H9 (cell line): ENCODE results near the gene PRIMPOL. TPM values are rescaled to one million over a fixed set of nuclear protein-coding genes. Genes with fewer than 3 reads are reported as not detected.

Experiments used
- DNase-seq: peaks from one replicate; pipeline ENCODE4 v3.0.0-alpha.2; 2017
- H2AFZ ChIP-seq: one replicate; pipeline ENCODE4 v1.6.1; 2013; ENCODE audit warnings: mild to moderate bottlenecking, low read length, control low read depth, moderate library complexity
- H2AK5ac ChIP-seq: 2 replicates; pipeline ENCODE4 v1.6.1; 2013; ENCODE audit warnings: low read length, control low read depth, mixed read lengths; ENCODE audit not compliant: insufficient read length
- H2BK120ac ChIP-seq: one replicate; pipeline ENCODE4 v1.6.1; 2013; ENCODE audit warnings: low read depth, mild to moderate bottlenecking, low read length, control low read depth, inconsistent platforms; ENCODE audit not compliant: poor library complexity, severe bottlenecking
- H2BK12ac ChIP-seq: 2 replicates; pipeline ENCODE4 v1.6.1; 2013; ENCODE audit warnings: low read length, control low read depth, mixed read lengths, low read depth; ENCODE audit not compliant: insufficient read length
- H2BK15ac ChIP-seq: 2 replicates; pipeline ENCODE4 v1.6.1; 2013; ENCODE audit warnings: low read depth, low read length, control low read depth
- H2BK20ac ChIP-seq: one replicate; pipeline ENCODE4 v1.6.1; 2013; ENCODE audit warnings: low read depth, mild to moderate bottlenecking, low read length, control low read depth, inconsistent platforms; ENCODE audit not compliant: poor library complexity, severe bottlenecking
- H2BK5ac ChIP-seq: 2 replicates; pipeline ENCODE4 v1.6.1; 2013; ENCODE audit warnings: low read length, control low read depth, mixed read lengths; ENCODE audit not compliant: insufficient read length
- H3K14ac ChIP-seq: 2 replicates; pipeline ENCODE4 v1.6.1; 2013; ENCODE audit warnings: low read length, control low read depth; ENCODE audit not compliant: insufficient read depth
- H3K18ac ChIP-seq: 2 replicates; pipeline ENCODE4 v1.6.1; 2013; ENCODE audit warnings: low read depth, mild to moderate bottlenecking, mixed read lengths, low read length, control low read depth; ENCODE audit not compliant: insufficient read length
- H3K23ac ChIP-seq: 2 replicates; pipeline ENCODE4 v1.6.1; 2013; ENCODE audit warnings: low read length, control low read depth, mixed read lengths, low read depth; ENCODE audit not compliant: insufficient read length
- H3K23me2 ChIP-seq: 2 replicates; pipeline ENCODE4 v1.6.1; 2013; ENCODE audit warnings: low read depth, mild to moderate bottlenecking, mixed read lengths, low read length, control low read depth; ENCODE audit not compliant: insufficient read length, poor library complexity, severe bottlenecking
- H3K27ac ChIP-seq: 2 replicates; pipeline ENCODE4 v1.5.1; 2013; ENCODE audit warnings: low read length, control low read depth, mixed read lengths, low read depth; ENCODE audit not compliant: insufficient read length
- H3K27me3 ChIP-seq: 2 replicates; pipeline ENCODE4 v1.6.1; 2013; ENCODE audit warnings: low read length, control low read depth, inconsistent platforms; ENCODE audit not compliant: insufficient read depth
- H3K4ac ChIP-seq: 2 replicates; pipeline ENCODE4 v1.6.1; 2013; ENCODE audit warnings: low read depth, mild to moderate bottlenecking, control low read depth, inconsistent platforms, low read length, moderate library complexity
- H3K4me1 ChIP-seq: 2 replicates; pipeline ENCODE4 v1.6.1; 2013; ENCODE audit warnings: low read length, control low read depth, inconsistent platforms; ENCODE audit not compliant: insufficient read depth
- H3K4me2 ChIP-seq: 2 replicates; pipeline ENCODE4 v1.6.1; 2013; ENCODE audit warnings: low read length, control low read depth, mixed read lengths; ENCODE audit not compliant: insufficient read length, insufficient read depth
- H3K56ac ChIP-seq: 2 replicates; pipeline ENCODE4 v1.6.1; 2013; ENCODE audit warnings: low read depth, mild to moderate bottlenecking, mixed read lengths, low read length, control low read depth; ENCODE audit not compliant: insufficient read length
- H3K79me1 ChIP-seq: 2 replicates; pipeline ENCODE4 v1.6.1; 2013; ENCODE audit warnings: low read depth, mild to moderate bottlenecking, moderate library complexity, low read length, control low read depth, inconsistent platforms; ENCODE audit not compliant: insufficient read depth, poor library complexity, severe bottlenecking
- H3K79me2 ChIP-seq: 2 replicates; pipeline ENCODE4 v1.6.1; 2013; ENCODE audit warnings: low read length, control low read depth, inconsistent platforms; ENCODE audit not compliant: insufficient read depth
- H3K9ac ChIP-seq: 2 replicates; pipeline ENCODE4 v1.6.1; 2013; ENCODE audit warnings: low read length, control low read depth, mixed read lengths; ENCODE audit not compliant: insufficient read length; ENCODE audit errors: extremely low read depth
- H3K9me3 ChIP-seq: one replicate; pipeline ENCODE4 v1.6.1; 2013; ENCODE audit warnings: low read depth, low read length, inconsistent platforms; ENCODE audit not compliant: control insufficient read depth
- H3T11ph ChIP-seq: one replicate; pipeline ENCODE4 v1.6.1; 2013; ENCODE audit warnings: mild to moderate bottlenecking, low read length, control low read depth, inconsistent platforms
- H4K20me1 ChIP-seq: one replicate; pipeline ENCODE4 v1.6.1; 2013; ENCODE audit not compliant: control insufficient read depth, insufficient read length, insufficient read depth
- H4K5ac ChIP-seq: 2 replicates; pipeline ENCODE4 v1.6.1; 2013; ENCODE audit warnings: low read depth, mild to moderate bottlenecking, mixed read lengths, low read length, control low read depth; ENCODE audit not compliant: insufficient read length
- H4K8ac ChIP-seq: replicated peaks from 2 replicates; pipeline ENCODE4 v1.6.1; 2013; ENCODE audit warnings: low read length, control low read depth, mixed read lengths, low read depth; ENCODE audit not compliant: insufficient read length
- H4K91ac ChIP-seq: 2 replicates; pipeline ENCODE4 v1.6.1; 2013; ENCODE audit warnings: low read depth, mild to moderate bottlenecking, moderate library complexity, mixed read lengths, low read length, control low read depth; ENCODE audit not compliant: insufficient read length
- H3K27ac Mint-ChIP-seq, 3 experiments: 2 replicates in 2 of 3; 3 replicates in 1 of 3; pipeline ENCODE4 v1.8.0; 2020 to 2021; ENCODE audit warnings: mixed read lengths in 3 of 3, mild to moderate bottlenecking in 1 of 3, moderate library complexity in 1 of 3
- H3K27me3 Mint-ChIP-seq: 2 replicates; pipeline ENCODE4 v1.8.0; 2021; ENCODE audit warnings: low read depth, mild to moderate bottlenecking, moderate library complexity, mixed read lengths
- H3K36me3 Mint-ChIP-seq, 3 experiments: 2 replicates in 2 of 3; 3 replicates in 1 of 3; pipeline ENCODE4 v1.8.0; 2020 to 2021; ENCODE audit warnings: low read depth in 3 of 3, mixed read lengths in 3 of 3; ENCODE audit not compliant: insufficient read depth in 1 of 3
- H3K4me1 Mint-ChIP-seq, 2 experiments: 2 replicates each; pipeline ENCODE4 v1.8.0; 2020; ENCODE audit warnings: mixed read lengths in 2 of 2
- H3K4me3 Mint-ChIP-seq, 2 experiments: 2 replicates in 1 of 2; 3 replicates in 1 of 2; pipeline ENCODE4 v1.8.0; 2020 to 2021; ENCODE audit warnings: mild to moderate bottlenecking in 2 of 2, mixed read lengths in 2 of 2, moderate library complexity in 1 of 2
- H3K9me3 Mint-ChIP-seq, 2 experiments: 2 replicates in 1 of 2; 3 replicates in 1 of 2; pipeline ENCODE4 v1.8.0; 2020; ENCODE audit warnings: mild to moderate bottlenecking in 2 of 2, mixed read lengths in 2 of 2, moderate library complexity in 1 of 2
- WGBS: extraction: QIAGEN DNeasy Blood & Tissue Kit; methylation state at CpG from one replicate; pipeline ENCODE4 v1.1.7; 2013; ENCODE audit warnings: missing lambda C conversion rate, low lambda C conversion rate, mixed read lengths; ENCODE audit not compliant: insufficient read length; ENCODE audit errors: extremely low coverage; 5-methylcytosine and 5-hydroxymethylcytosine counted together
- total RNA-seq: library from RNA; stranded (reverse); gene quantifications from 2 replicates; pipeline ENCODE4 v1.2.1, GENCODE V29; 2021
- TF ChIP-seq, protein P1 (sequence below): fragments of 200-600 bp; sonication (generic); conservative IDR thresholded peaks from 3 replicates; pipeline ENCODE4 v1.8.0; 2021; ENCODE audit warnings: antibody characterized with exemption, mild to moderate bottlenecking

PRIMPOL gene
- total RNA-seq, 1 experiment from 2014 or later: 4.9 TPM

DNA sequence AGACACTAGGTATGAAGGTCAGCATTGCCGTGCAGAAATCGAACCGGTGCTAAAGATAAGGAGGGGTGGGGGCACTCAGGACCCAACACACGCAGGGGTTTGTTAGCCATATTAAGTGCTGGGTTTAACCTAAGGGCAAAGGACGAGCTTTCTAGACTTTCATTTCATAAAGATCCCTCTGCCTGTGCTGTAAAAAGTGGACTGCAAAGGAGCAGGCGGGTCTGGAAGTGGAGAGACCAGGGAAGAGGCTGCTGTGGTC is 1.6 kb upstream of the PRIMPOL start:
- Histone ChIP-seq H2BK20ac (no peak overlapping the region), H3K4me2 (peak overlapping the region; percentile 89), H3K79me1 (no peaks in the 10 kb centered on the region), H3K56ac (no peak overlapping the region), H4K8ac (no peak overlapping the region), H4K5ac (no peak overlapping the region), H2BK120ac (no peak overlapping the region), H2AFZ (no peak overlapping the region), H3K23ac (no peak overlapping the region), H3K23me2 (peaks cover 13% of the 10 kb centered on the region), H2BK5ac (no peak overlapping the region), H4K20me1 (no peaks in the 10 kb centered on the region), H3K18ac (no peak overlapping the region), H3K27me3 (no peaks in the 10 kb centered on the region), H3K14ac (0 out of 2 replicates have a peak overlapping the region, but pooled peaks have one; percentile 14), H3T11ph (no peak overlapping the region), H3K9ac (peak overlapping the region; percentile 65), H3K9me3 (no peaks in the 10 kb centered on the region), H4K91ac (no peak overlapping the region), H2BK15ac (no peak overlapping the region), H2AK5ac (no peak overlapping the region), H3K79me2 (peaks cover 33% of the 10 kb centered on the region), H3K4me1 (peaks cover 16% of the 10 kb centered on the region), H3K27ac (no peak overlapping the region), H3K4ac (no peak overlapping the region), H2BK12ac (no peak overlapping the region)
- no peak for DNase-seq
- H3K4me1 Mint-ChIP-seq: peaks cover 61 to 64% of the 10 kb centered on the region in 2 experiments
- no CpG with 5 or more reads among the region's 6 CpGs for WGBS
- peak overlapping the region; percentile 83 to 87 for H3K4me3 Mint-ChIP-seq
- H3K36me3 Mint-ChIP-seq: peaks cover 2 to 22% (median 13%) of the 10 kb centered on the region in 3 experiments; a peak in 5 of 7 replicates
- TF ChIP-seq, protein P1, sequence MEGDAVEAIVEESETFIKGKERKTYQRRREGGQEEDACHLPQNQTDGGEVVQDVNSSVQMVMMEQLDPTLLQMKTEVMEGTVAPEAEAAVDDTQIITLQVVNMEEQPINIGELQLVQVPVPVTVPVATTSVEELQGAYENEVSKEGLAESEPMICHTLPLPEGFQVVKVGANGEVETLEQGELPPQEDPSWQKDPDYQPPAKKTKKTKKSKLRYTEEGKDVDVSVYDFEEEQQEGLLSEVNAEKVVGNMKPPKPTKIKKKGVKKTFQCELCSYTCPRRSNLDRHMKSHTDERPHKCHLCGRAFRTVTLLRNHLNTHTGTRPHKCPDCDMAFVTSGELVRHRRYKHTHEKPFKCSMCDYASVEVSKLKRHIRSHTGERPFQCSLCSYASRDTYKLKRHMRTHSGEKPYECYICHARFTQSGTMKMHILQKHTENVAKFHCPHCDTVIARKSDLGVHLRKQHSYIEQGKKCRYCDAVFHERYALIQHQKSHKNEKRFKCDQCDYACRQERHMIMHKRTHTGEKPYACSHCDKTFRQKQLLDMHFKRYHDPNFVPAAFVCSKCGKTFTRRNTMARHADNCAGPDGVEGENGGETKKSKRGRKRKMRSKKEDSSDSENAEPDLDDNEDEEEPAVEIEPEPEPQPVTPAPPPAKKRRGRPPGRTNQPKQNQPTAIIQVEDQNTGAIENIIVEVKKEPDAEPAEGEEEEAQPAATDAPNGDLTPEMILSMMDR: no peak
- no peaks in the 10 kb centered on the region for H3K9me3 Mint-ChIP-seq
- peak overlapping the region in 2 of 3 experiments; percentile 92 to 95; a peak in 5 of 7 replicates for H3K27ac Mint-ChIP-seq
- H3K27me3 Mint-ChIP-seq: no peaks in the 10 kb centered on the region
